IMR-90 (cell line): ENCODE data around the gene TAF3. TPM values are rescaled to one million over a fixed set of nuclear protein-coding genes. Genes with fewer than 3 reads are reported as not detected.

Experiments
- ATAC-seq: fragments of 200-7000 bp; cut with Tn5 transposase; 2 replicates; pipeline ENCODE4 v1.9.1; 2020; ENCODE audit warnings: low read depth, mild to moderate bottlenecking, moderate library complexity
- BruUV-seq: library from RNA; stranded (reverse); fragments of 400-500 nt; replicated peaks from 2 replicates; lab custom pipeline; 2021; lab: Mats Ljungman, UMichigan
- CTCF ChIA-PET: fragments of 300-600 bp; formaldehyde crosslinking; extraction: SDS; loops from one replicate; lab custom pipeline; 2021; ENCODE audit warnings: antibody characterized with exemption; lab: Yijun Ruan, JAX
- POLR2A ChIA-PET: fragments of 300-600 bp; sonication (Branson Sonifier 250); formaldehyde crosslinking; loops from one replicate; lab custom pipeline; 2022; ENCODE audit warnings: antibody characterized with exemption; ENCODE audit not compliant: unreplicated experiment; lab: Charles Lee
- DNase-seq: peaks from one replicate; pipeline ENCODE4 v3.0.0; 2013
- H2AFZ ChIP-seq: replicated peaks from 2 replicates; pipeline ENCODE3; 2013; ENCODE audit warnings: low read length, mild to moderate bottlenecking; ENCODE audit not compliant: poor library complexity
- H2AK5ac ChIP-seq: 2 replicates; pipeline ENCODE4 v1.6.1; 2013; ENCODE audit warnings: low read depth, low read length, inconsistent platforms
- H2AK9ac ChIP-seq: replicated peaks from 2 replicates; pipeline ENCODE3; 2013; ENCODE audit warnings: mild to moderate bottlenecking, low read depth, low read length, moderate library complexity; ENCODE audit not compliant: poor library complexity
- H2BK120ac ChIP-seq: 2 replicates; pipeline ENCODE4 v1.6.1; 2013; ENCODE audit warnings: low read depth, low read length, inconsistent platforms
- H2BK15ac ChIP-seq: 3 replicates; pipeline ENCODE4 v1.6.1; 2013; ENCODE audit warnings: low read depth, low read length, inconsistent platforms
- H2BK20ac ChIP-seq: 2 replicates; pipeline ENCODE4 v1.6.1; 2013; ENCODE audit warnings: low read depth, mild to moderate bottlenecking, inconsistent platforms, low read length, moderate library complexity
- H2BK5ac ChIP-seq: 2 replicates; pipeline ENCODE4 v1.6.1; 2013; ENCODE audit warnings: mild to moderate bottlenecking, low read depth, low read length, inconsistent platforms; ENCODE audit not compliant: poor library complexity, severe bottlenecking
- H3K14ac ChIP-seq: replicated peaks from 2 replicates; pipeline ENCODE4 v1.6.1; 2013; ENCODE audit warnings: low read depth, low read length, inconsistent platforms
- H3K18ac ChIP-seq: 2 replicates; pipeline ENCODE4 v1.6.1; 2013; ENCODE audit warnings: low read depth, low read length, control low read depth
- H3K23ac ChIP-seq: 2 replicates; pipeline ENCODE4 v1.6.1; 2013; ENCODE audit warnings: low read depth, low read length, inconsistent platforms
- H3K27ac ChIP-seq: 2 replicates; pipeline ENCODE4 v1.5.1; 2013; ENCODE audit warnings: mild to moderate bottlenecking, control low read depth, low read length; ENCODE audit not compliant: insufficient read depth
- H3K27me3 ChIP-seq: 2 replicates; pipeline ENCODE4 v1.6.1; 2013; ENCODE audit warnings: low read length; ENCODE audit not compliant: control insufficient read depth, insufficient read depth
- H3K36me3 ChIP-seq: 2 replicates; pipeline ENCODE4 v1.6.1; 2013; ENCODE audit warnings: low read length, mixed read lengths; ENCODE audit not compliant: control insufficient read depth, insufficient read depth
- H3K4ac ChIP-seq: 2 replicates; pipeline ENCODE4 v1.6.1; 2013; ENCODE audit warnings: low read depth, low read length, inconsistent platforms
- H3K4me1 ChIP-seq: 2 replicates; pipeline ENCODE4 v1.6.1; 2013; ENCODE audit warnings: low read length, mixed read lengths; ENCODE audit not compliant: control insufficient read depth, insufficient read depth
- H3K4me2 ChIP-seq: 2 replicates; pipeline ENCODE4 v1.6.1; 2013; ENCODE audit warnings: low read depth, mild to moderate bottlenecking, control low read depth, low read length, moderate library complexity
- H3K4me3 ChIP-seq: 2 replicates; pipeline ENCODE4 v1.5.1; 2013; ENCODE audit warnings: low read depth, mild to moderate bottlenecking, control low read depth, low read length, moderate library complexity; ENCODE audit not compliant: insufficient read depth
- H3K56ac ChIP-seq: 2 replicates; pipeline ENCODE4 v1.6.1; 2013; ENCODE audit warnings: low read length, inconsistent platforms; ENCODE audit not compliant: insufficient read depth; ENCODE audit errors: extremely low read depth
- H3K79me1 ChIP-seq, 2 experiments: 2 replicates each; pipeline ENCODE4 v1.6.1; 2013; ENCODE audit warnings: low read length in 2 of 2, inconsistent platforms in 1 of 2, low read depth in 1 of 2
- H3K9ac ChIP-seq: 2 replicates; pipeline ENCODE4 v1.6.1; 2013; ENCODE audit warnings: low read depth, low read length, control low read depth
- H3K9me1 ChIP-seq: 2 replicates; pipeline ENCODE4 v1.6.1; 2013; ENCODE audit warnings: low read length, inconsistent platforms; ENCODE audit not compliant: insufficient read depth
- H3K9me3 ChIP-seq: 2 replicates; pipeline ENCODE4 v1.6.1; 2013; ENCODE audit warnings: low read length; ENCODE audit not compliant: control insufficient read depth, insufficient read depth
- H4K20me1 ChIP-seq: 2 replicates; pipeline ENCODE4 v1.6.1; 2013; ENCODE audit warnings: low read length, inconsistent platforms; ENCODE audit not compliant: insufficient read depth
- H4K5ac ChIP-seq: 2 replicates; pipeline ENCODE4 v1.6.1; 2013; ENCODE audit warnings: mild to moderate bottlenecking, low read depth, low read length, control low read depth
- H4K8ac ChIP-seq, 2 experiments: 2 replicates each; pipeline ENCODE4 v1.6.1; 2013; ENCODE audit warnings: low read depth in 2 of 2, low read length in 2 of 2, control low read depth in 1 of 2, inconsistent platforms in 1 of 2
- H4K91ac ChIP-seq: 2 replicates; pipeline ENCODE4 v1.6.1; 2013; ENCODE audit warnings: low read depth, low read length, inconsistent platforms; ENCODE audit not compliant: insufficient read depth
- BHLHE40 ChIP-seq: fragments of 150-350 bp; IDR thresholded peaks from 2 replicates; pipeline ENCODE4 v1.6.1; 2016; ENCODE audit warnings: mild to moderate bottlenecking, low read depth, low read length
- CEBPB ChIP-seq: IDR thresholded peaks from 2 replicates; pipeline ENCODE4 v1.6.1; 2012; ENCODE audit warnings: low read depth, low read length, improper control_type of control experiment
- CHD1 ChIP-seq: IDR thresholded peaks from 2 replicates; pipeline ENCODE4 v1.6.1; 2012; ENCODE audit warnings: low read depth, low read length, improper control_type of control experiment
- FOS ChIP-seq: fragments of 150-350 bp; IDR thresholded peaks from 2 replicates; pipeline ENCODE4 v1.6.1; 2016; ENCODE audit warnings: low read depth, low read length
- MAFK ChIP-seq: IDR thresholded peaks from 2 replicates; pipeline ENCODE4 v1.6.1; 2012; ENCODE audit warnings: low read depth, low read length, improper control_type of control experiment
- MAZ ChIP-seq: IDR thresholded peaks from 2 replicates; pipeline ENCODE4 v1.6.1; 2012; ENCODE audit warnings: low read depth, mild to moderate bottlenecking, low read length, improper control_type of control experiment, moderate library complexity, borderline replicate concordance
- MXI1 ChIP-seq: IDR thresholded peaks from 2 replicates; pipeline ENCODE4 v1.6.1; 2012; ENCODE audit warnings: low read depth, mild to moderate bottlenecking, low read length, moderate library complexity, borderline replicate concordance
- NFE2L2 ChIP-seq: fragments of 150-350 bp; IDR thresholded peaks from 2 replicates; pipeline ENCODE4 v1.6.1; 2016; ENCODE audit warnings: low read depth, mild to moderate bottlenecking, low read length
- POLR2A ChIP-seq: IDR thresholded peaks from 2 replicates; pipeline ENCODE4 v1.6.1; 2012; ENCODE audit warnings: mild to moderate bottlenecking, low read depth, low read length
- RAD21 ChIP-seq: IDR thresholded peaks from 2 replicates; pipeline ENCODE4 v1.6.1; 2012; ENCODE audit warnings: low read length, improper control_type of control experiment
- RCOR1 ChIP-seq: IDR thresholded peaks from 2 replicates; pipeline ENCODE4 v1.6.1; 2012; ENCODE audit warnings: mild to moderate bottlenecking, low read length, improper control_type of control experiment; ENCODE audit not compliant: insufficient replicate concordance
- RFX5 ChIP-seq: IDR thresholded peaks from 2 replicates; pipeline ENCODE4 v1.8.0; 2012; ENCODE audit warnings: low read depth, mild to moderate bottlenecking, low read length, moderate library complexity
- SMC3 ChIP-seq: fragments of 150-350 bp; IDR thresholded peaks from 2 replicates; pipeline ENCODE4 v1.6.1; 2016; ENCODE audit warnings: low read depth, mild to moderate bottlenecking, antibody characterized with exemption, low read length, moderate library complexity
- WGBS, 2 experiments: methylation state at CpG; one replicate each; pipeline versions ENCODE4 v1.1.5 to v1.1.7; 2013; ENCODE audit warnings: missing lambda C conversion rate in 2 of 2; ENCODE audit not compliant: insufficient read length in 1 of 2; ENCODE audit errors: extremely low coverage in 2 of 2; 5-methylcytosine and 5-hydroxymethylcytosine counted together
- dilution Hi-C: fragments of 300-500 bp; cut with HindIII; formaldehyde crosslinking; loops from one replicate; pipeline ENCODE4 v1.14.3; 2018; ENCODE audit warnings: low sequenced_read_pairs; ENCODE audit not compliant: unreplicated experiment
- in situ Hi-C: fragments of 300-500 bp; cut with MboI; formaldehyde crosslinking; loops from 3 replicates; pipeline ENCODE4 v1.14.3; 2019; ENCODE audit warnings: low sequenced_read_pairs, inconsistent platforms, mixed read lengths
- intact Hi-C: fragments of 100-400 bp; cut with micrococcal nuclease; formaldehyde crosslinking; loops from 2 replicates; pipeline ENCODE4 v1.10.0; 2022
- polyA plus RNA-seq, 3 experiments: library from polyadenylated mRNA; depleted of rRNA; stranded (reverse); fragments of >200 nt; gene quantifications; 2 replicates each; pipeline ENCODE4 v1.2.3, GENCODE V29; 2012; ENCODE audit warnings: low replicate concordance in 1 of 3
- total RNA-seq: library from RNA; depleted of rRNA; stranded (reverse); fragments of >200 nt; gene quantifications from 2 replicates; pipeline ENCODE4 v1.2.3, GENCODE V29; 2012
- TF ChIP-seq, protein P1 (sequence below): fragments of 150-350 bp; IDR thresholded peaks from 2 replicates; pipeline ENCODE4 v1.6.1; 2016; ENCODE audit warnings: low read depth, mild to moderate bottlenecking, low read length, moderate library complexity, borderline replicate concordance
- TF ChIP-seq, protein P2 (sequence below): fragments of 150-350 bp; IDR thresholded peaks from 2 replicates; pipeline ENCODE4 v1.6.1; 2017; ENCODE audit warnings: mild to moderate bottlenecking, antibody characterized with exemption, low read length, low read depth
- TF ChIP-seq, protein P3 (sequence below): conservative IDR thresholded peaks from 2 replicates; pipeline ENCODE4 v1.5.1; 2012; ENCODE audit warnings: mild to moderate bottlenecking, low read depth, low read length, improper control_type of control experiment

Gene TAF3
- total and polyA plus RNA-seq, 2 of the 4 experiments (the other 2 are of a cell fraction) = 1.4 to 2.3 TPM

DNA sequence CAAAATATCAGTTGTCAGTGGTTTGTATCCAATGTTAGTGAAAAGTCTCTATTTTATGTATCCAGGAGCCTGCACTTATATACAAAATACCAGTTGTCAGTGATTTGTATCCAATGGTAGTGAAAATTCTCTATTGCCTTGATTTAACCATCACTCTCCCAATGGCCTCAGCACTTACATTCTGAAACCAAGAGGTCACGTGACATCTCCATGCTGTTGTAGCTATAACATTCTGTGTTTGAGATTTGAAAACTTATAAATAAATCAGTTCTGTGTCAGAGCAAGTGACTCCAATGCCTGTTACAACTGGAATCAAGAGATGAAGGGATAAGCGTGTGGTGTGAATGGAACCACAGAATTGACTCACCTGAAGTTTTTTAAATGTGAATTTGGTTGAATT is 205.5 kb downstream of the TAF3 start:
- H3K27ac ChIP-seq = no peak overlapping the region
- ATAC-seq (no peak), DNase-seq (no peak)
- dilution Hi-C loops = no loop called here
- H3K79me1 ChIP-seq = no peaks in the 10 kb centered on the region
- ChIA-PET CTCF (no interaction called here), POLR2A (no interaction called here)
- H2AFZ ChIP-seq = no peak overlapping the region
- H3K56ac ChIP-seq = no peak overlapping the region
- BruUV-seq = no TSS peak
- no peak overlapping the region for H3K4ac ChIP-seq
- H2BK5ac ChIP-seq = no peak overlapping the region
- no CpG with 5 or more reads among the region's 2 CpGs for WGBS, 2 experiments
- H3K23ac ChIP-seq = no peak overlapping the region
- intact Hi-C loops = no loop called here
- no peak overlapping the region for H2BK15ac ChIP-seq
- no peaks in the 10 kb centered on the region for H3K9me3 ChIP-seq
- TF ChIP-seq POLR2A (no peak), RFX5 (no peak), CEBPB (no peak), SMC3 (no peak), RAD21 (no peak), RCOR1 (no peak), MXI1 (no peak), MAZ (no peak), MAFK (no peak), NFE2L2 (no peak), CHD1 (no peak), BHLHE40 (no peak), FOS (no peak)
- TF ChIP-seq, protein P1, sequence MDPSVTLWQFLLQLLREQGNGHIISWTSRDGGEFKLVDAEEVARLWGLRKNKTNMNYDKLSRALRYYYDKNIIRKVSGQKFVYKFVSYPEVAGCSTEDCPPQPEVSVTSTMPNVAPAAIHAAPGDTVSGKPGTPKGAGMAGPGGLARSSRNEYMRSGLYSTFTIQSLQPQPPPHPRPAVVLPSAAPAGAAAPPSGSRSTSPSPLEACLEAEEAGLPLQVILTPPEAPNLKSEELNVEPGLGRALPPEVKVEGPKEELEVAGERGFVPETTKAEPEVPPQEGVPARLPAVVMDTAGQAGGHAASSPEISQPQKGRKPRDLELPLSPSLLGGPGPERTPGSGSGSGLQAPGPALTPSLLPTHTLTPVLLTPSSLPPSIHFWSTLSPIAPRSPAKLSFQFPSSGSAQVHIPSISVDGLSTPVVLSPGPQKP = no peak
- TF ChIP-seq, protein P2, sequence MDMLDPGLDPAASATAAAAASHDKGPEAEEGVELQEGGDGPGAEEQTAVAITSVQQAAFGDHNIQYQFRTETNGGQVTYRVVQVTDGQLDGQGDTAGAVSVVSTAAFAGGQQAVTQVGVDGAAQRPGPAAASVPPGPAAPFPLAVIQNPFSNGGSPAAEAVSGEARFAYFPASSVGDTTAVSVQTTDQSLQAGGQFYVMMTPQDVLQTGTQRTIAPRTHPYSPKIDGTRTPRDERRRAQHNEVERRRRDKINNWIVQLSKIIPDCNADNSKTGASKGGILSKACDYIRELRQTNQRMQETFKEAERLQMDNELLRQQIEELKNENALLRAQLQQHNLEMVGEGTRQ = no peak
- TF ChIP-seq, protein P3, sequence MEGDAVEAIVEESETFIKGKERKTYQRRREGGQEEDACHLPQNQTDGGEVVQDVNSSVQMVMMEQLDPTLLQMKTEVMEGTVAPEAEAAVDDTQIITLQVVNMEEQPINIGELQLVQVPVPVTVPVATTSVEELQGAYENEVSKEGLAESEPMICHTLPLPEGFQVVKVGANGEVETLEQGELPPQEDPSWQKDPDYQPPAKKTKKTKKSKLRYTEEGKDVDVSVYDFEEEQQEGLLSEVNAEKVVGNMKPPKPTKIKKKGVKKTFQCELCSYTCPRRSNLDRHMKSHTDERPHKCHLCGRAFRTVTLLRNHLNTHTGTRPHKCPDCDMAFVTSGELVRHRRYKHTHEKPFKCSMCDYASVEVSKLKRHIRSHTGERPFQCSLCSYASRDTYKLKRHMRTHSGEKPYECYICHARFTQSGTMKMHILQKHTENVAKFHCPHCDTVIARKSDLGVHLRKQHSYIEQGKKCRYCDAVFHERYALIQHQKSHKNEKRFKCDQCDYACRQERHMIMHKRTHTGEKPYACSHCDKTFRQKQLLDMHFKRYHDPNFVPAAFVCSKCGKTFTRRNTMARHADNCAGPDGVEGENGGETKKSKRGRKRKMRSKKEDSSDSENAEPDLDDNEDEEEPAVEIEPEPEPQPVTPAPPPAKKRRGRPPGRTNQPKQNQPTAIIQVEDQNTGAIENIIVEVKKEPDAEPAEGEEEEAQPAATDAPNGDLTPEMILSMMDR = no peak
- no peak overlapping the region for H3K4me2 ChIP-seq
- H4K5ac ChIP-seq = no peak overlapping the region
- H3K4me3 ChIP-seq = no peak overlapping the region
- H3K4me1 ChIP-seq = no peaks in the 10 kb centered on the region
- no peak overlapping the region for H2BK120ac ChIP-seq
- H3K14ac ChIP-seq = no peak overlapping the region
- H2BK20ac ChIP-seq = no peak overlapping the region
- no peaks in the 10 kb centered on the region for H4K20me1 ChIP-seq
- no peak overlapping the region for H2AK5ac ChIP-seq
- H3K18ac ChIP-seq = no peak overlapping the region
- no peak overlapping the region for H4K91ac ChIP-seq
- no peaks in the 10 kb centered on the region for H3K36me3 ChIP-seq
- peaks cover 7% of the 10 kb centered on the region for H3K27me3 ChIP-seq
- H3K9me1 ChIP-seq = no peaks in the 10 kb centered on the region
- H3K9ac ChIP-seq = no peak overlapping the region
- in situ Hi-C loops = no loop called here
- H2AK9ac ChIP-seq = no peak overlapping the region
- H4K8ac ChIP-seq = no peak overlapping the region
